GM12874 (cell line): ENCODE results near the gene LIMCH1.

Experiments used
- CTCF ChIP-seq: IDR thresholded peaks from 2 replicates; pipeline ENCODE4 v1.5.1; 2011; ENCODE audit warnings: low read depth, mild to moderate bottlenecking, control low read depth, low read length, moderate library complexity; ENCODE audit not compliant: insufficient read depth

Gene LIMCH1

GRCh38 chr4:41569961-41570360, 32.0 kb downstream of the LIMCH1 start:
- TF ChIP-seq CTCF, result no peak

DNA sequence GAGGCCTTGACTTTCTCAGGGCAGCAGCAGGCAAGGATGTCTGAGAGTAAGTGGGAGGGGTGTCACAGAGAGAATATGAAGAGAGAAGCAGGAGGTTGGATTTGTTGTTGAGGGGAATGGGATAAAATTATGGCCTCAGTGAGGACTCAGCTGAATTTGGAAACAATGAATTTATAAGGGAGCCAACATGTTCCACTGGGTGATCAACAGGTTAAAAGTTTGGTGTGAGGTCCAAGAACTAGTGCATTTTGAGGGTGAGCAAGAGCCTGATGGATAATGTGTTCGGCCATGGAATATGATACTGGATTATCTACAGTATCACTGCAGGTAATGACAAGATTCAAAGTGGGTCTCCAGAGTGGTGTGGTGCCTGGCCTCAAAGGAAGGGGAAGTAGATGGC, 33.5 kb downstream of the LIMCH1 start:
- TF ChIP-seq CTCF, result no peak

GRCh38 chr4:41572516-41572915, 34.6 kb downstream of the LIMCH1 start:
- no peak for TF ChIP-seq CTCF

GRCh38 chr4:41572956-41573355, 35.0 kb downstream of the LIMCH1 start:
- TF ChIP-seq CTCF, result no peak

DNA sequence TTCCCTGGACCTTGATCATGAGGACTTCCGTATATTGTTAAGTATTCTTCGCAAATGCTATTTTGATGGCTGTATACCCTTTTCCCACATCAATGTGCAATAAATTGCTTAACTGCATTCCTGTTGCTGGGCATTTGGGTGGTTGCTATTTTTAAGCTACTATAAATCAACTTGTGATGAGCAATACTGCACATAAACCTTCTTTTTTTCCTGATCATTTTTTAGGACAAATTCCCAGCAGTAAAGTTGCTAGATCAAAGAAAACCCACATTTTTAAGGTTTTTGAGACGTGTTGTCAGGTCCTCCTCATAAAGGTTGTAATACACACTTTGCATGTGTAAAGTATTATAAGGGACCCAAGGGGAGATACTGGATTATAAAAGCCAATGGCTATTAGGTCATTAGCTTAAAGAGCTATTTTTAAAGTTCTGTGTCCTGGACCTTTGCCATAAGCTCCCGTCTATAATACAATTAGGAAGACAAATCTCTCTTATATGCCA, 35.6 kb downstream of the LIMCH1 start:
- TF ChIP-seq CTCF, result no peak

DNA sequence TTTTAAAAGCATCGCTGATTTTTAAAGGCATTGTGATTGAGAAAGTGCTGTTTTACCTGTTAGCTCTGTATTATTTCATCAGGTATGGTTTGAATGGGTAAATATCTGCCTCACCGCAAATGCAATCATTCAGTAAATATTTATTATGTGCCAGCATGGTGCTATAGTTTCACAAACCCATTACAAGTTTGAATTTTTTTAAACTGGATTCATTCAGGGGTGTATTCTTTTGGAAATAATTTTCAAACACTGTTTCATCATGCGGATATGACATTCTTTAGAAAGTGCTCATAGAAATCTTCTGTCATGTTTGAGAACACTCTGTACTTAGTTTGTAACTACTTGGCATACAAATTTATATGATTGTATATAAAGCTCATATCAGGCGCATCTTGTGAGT, 37.2 kb downstream of the LIMCH1 start:
- no peak for TF ChIP-seq CTCF

DNA sequence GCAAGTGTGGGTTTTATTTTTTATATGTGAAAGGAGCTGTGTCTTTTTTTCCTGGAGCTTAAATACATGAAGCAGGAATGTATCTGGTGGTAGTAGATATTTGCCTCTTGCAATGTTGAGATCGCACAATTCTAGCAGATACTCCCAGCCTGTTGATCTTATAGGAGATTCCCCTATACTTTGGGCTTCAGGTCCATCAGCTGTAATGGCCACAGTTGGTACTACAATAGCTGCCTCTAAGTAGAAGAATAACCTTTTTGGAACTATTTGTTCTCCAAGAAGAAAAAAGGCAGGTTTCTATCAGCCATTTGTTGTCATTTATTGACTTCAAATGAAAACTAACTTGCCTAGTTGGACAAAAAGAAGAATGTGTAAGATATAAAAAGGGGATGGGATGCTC, 37.7 kb downstream of the LIMCH1 start:
- TF ChIP-seq CTCF, result no peak

GRCh38 chr4:41579043-41579442, 41.1 kb downstream of the LIMCH1 start:
- TF ChIP-seq CTCF, result no peak
